ENCODE measurements around the gene LHFPL2.

DNA sequence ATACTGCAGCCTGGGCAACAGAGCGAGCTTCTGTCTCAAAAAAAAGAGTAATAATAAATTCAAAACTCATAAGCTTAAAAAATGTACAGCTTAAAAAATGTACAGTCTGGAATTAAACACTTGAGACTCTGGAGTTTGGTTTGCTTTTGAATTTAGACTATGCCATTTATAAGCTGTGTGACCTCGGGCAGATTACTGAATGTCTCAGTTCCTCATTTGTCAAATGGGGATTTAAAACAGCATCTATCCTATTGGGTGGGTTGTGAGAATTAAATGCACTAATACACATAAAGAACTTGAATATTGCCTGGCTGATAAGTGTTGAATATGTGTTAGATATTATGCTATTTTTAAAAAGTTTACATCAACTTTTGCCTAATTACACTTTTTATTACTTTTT lies 189.7 kb downstream of the LHFPL2 start:
- TF ChIP-seq, protein P1, sequence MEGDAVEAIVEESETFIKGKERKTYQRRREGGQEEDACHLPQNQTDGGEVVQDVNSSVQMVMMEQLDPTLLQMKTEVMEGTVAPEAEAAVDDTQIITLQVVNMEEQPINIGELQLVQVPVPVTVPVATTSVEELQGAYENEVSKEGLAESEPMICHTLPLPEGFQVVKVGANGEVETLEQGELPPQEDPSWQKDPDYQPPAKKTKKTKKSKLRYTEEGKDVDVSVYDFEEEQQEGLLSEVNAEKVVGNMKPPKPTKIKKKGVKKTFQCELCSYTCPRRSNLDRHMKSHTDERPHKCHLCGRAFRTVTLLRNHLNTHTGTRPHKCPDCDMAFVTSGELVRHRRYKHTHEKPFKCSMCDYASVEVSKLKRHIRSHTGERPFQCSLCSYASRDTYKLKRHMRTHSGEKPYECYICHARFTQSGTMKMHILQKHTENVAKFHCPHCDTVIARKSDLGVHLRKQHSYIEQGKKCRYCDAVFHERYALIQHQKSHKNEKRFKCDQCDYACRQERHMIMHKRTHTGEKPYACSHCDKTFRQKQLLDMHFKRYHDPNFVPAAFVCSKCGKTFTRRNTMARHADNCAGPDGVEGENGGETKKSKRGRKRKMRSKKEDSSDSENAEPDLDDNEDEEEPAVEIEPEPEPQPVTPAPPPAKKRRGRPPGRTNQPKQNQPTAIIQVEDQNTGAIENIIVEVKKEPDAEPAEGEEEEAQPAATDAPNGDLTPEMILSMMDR (IDR thresholded peaks at IDR 0.05; ENCODE audit: insufficient read depth, low read length, poor library complexity, severe bottlenecking) = no peak
- no peak for TF ChIP-seq EZH2phosphoT487 (conservative IDR thresholded peaks at IDR 0.05; ENCODE audit: low read length)
